DMS153 treated with DMSO at 0.1 percent for 48 hours (cell line): ENCODE data around the gene ACSL1.

Experiments
- DNase-seq: peaks from one replicate; lab custom pipeline; 2025; ENCODE audit not compliant: unreplicated experiment; lab: John Stamatoyannopoulos, UW

ACSL1 gene

DNA sequence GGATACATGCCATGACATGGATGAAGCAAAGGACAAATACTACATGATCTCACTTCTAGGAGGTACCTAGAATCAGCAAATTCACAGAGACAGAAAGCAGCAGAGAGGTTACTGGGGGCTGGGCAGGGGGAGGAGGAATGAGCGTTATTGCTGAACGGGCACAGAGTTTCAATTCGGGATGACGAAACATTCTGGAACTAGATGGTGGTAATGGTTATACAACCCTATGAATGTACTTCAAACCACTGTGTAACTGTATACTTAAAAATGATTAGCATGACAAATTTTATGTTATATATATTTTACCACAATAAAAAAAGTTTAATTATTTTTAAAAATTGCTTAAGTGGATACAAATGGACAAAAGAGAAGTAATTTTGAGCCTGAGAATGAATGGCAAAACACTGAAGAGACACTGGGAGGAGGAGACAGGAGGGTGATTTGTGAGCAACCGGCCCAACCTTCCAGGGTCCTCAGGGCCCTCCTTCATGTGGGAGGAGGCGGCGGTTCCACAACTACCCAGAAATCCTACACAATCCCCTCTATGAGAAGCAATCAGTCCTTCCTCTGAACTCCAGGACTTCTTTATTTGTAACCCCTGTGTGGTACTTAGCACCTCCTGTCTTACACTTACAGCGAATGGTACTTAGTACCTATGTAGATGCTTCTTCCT, 14.1 kb downstream of the ACSL1 start:
- DNase-seq: no peak

DNA sequence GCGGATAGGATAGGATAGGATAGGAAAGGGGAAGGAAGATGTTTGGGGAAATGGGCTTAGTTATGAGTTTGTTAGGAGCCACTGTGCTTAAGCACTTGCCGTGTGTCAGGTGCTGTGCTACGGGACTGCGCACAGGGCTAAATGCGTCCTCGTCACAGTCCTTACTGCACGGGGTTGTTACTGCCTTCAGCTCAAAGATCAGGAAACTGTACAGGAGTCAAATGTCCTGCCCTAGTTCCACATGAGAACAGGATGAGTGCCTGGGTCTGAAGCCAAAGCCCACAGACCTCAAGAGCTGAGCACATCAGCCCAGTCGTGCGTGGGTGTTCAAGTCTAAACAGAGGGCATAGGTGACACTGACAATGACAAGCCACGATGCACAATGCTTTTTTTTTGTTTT, 15.0 kb downstream of the ACSL1 start:
- DNase-seq: no peak

DNA sequence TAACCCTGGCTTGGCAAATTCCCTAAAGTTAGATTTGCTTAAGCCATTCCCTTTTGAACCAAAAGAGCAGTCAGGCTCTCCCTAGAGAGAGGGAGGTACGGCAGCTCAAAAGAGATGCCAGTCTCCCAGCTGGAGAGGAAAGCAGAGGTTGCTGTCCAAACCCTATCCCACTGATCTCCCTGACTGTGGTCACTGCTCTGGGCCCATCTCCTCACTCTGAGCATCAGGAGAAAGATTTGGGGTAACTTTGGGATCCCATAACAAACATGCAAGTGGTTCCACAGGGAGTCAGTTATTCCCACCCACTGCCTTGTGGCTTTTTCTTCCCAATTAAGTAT, 17.1 kb downstream of the ACSL1 start:
- DNase-seq: no peak

DNA sequence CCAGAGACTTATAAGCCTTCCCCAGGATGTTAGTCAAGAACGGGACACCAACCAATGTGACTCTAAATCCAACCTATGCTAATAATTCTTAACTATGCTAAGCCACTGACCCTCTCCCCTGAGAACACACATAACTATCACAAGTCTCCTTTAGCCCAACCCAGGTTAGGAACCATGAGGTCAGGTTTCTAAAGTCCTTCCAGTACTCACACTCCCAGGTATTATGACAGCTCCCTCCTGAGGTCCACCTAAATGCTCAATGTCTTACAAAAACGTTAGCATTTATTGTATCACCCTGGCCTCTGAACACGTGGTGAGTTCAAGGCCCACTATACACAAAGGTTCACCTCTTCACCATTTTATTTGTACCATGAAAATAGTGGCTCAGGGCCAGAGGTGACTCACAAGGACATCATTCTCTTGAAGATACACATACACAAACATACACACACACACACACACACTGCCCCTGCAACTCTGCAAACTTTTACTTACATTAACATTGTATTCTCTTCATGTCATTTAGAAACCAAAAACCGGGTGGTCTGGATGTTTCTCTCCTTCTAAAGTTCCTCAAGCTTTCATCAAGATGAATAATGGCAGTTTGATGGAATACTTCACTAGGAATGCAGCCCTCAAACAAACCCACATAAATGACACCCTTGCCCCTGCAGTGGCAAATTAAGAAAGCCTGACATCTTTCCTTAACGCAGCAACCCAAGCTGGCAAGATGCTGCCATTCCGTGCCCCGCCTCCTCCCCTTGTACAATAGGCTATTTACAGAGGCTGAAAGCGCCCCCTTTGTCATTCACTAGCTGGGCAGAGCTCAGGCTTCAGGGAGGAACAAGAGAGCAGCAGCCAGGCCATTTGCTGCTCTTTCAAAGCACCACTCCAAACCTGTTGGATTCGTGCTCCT, 17.7 kb downstream of the ACSL1 start:
- peak; percentile 60 for DNase-seq

DNA sequence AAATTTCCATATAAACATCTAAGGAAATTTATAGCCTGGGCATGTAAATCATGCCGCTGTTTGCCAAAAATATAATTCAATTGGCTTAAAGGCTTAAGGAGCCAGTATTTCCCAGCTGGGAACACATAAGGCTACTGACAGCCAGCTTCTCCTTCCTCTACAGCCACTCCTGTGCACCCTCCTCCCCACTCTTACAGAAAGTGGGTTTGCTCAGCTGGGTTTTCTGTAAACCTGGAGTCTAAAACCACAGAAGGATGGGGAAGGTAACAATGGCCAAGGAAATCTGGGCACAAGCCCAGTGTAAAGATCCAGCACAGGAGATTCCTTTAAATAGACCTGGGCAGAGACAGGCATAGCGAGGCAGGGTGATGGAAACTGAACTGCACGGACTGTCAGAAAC, 18.5 kb downstream of the ACSL1 start:
- no peak for DNase-seq

GRCh38 chr4:184806711-184807110, 19.1 kb downstream of the ACSL1 start:
- no peak for DNase-seq

GRCh38 chr4:184806229-184806550, 19.6 kb downstream of the ACSL1 start:
- DNase-seq: no peak

DNA sequence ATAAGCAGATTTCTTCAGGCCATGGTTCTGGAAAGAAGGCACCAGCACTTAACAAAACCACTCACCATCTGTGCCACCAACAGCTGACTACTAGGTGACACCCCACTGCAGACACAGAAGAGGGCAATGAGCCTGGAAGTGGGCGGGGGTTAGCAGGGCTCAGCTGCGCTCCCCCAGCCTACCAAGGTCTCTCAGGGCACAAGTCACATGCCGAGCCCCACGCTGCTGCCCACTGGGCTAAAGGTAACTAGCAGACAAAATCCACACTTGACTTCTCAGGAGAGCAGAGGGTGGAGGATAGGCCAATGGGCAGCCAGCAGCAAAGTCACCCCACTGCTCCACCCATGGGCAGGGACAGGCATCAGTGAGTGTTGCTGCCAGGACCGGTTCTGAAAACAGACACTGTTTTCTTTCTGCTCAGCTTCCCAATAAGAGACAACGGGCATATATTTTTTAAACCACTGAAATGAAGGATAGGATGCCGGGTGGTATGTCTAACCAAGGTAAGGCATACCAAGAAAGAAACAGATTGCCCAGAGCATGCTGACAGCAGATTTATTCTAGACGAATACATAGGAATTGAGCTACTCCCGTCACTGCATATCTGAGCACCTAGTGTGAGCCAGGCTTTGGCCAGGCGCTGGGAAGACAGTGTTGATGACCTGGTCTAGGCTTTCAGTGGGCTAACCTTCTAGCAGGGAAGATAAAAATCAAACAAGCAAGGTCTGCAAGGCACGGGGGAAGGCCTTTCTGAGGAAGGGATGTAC, 20.1 kb downstream of the ACSL1 start:
- DNase-seq: no peak

DNA sequence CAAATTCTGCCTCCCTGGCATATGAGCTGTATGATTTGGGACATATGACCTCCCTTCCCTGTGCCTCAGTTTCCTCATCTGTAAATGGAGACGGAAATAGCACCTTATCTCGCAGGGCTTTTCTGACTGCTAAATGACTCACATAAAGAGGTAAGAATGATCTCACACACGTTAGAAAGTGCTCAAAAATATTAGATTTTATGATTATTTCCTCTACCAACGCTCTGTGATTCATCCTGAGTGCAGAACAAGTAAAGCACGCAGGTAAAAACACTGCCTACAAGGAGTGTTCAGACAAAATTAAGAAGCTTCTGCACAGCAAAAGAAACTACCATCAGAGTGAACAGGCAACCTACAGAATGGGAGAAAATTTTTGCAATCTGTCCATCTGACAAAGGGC, 21.1 kb downstream of the ACSL1 start:
- no peak for DNase-seq

- DNase-seq: no peak
Measured at GRCh38 chr4:184803874-184804273, 21.9 kb downstream of the ACSL1 start.

GRCh38 chr4:184803133-184803532, 22.6 kb downstream of the ACSL1 start:
- no peak for DNase-seq

DNA sequence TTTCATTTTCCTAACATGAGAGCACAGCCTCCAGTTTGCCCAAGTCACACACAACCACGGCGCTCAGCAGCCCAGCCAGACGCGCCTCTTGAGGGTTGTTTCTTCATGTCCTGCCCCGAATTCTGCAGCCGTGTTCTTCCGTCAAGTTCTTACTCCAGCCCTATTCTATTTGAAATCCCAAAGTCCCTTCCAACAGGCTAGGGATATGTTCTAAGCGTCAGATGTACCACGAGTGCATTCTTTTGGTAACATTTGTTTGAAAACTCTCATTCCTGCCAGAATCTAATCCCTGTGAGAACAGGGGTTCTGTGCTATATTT, 23.1 kb downstream of the ACSL1 start:
- DNase-seq: no peak

GRCh38 chr4:184801781-184802696, 23.7 kb downstream of the ACSL1 start:
- DNase-seq: no peak

DNA sequence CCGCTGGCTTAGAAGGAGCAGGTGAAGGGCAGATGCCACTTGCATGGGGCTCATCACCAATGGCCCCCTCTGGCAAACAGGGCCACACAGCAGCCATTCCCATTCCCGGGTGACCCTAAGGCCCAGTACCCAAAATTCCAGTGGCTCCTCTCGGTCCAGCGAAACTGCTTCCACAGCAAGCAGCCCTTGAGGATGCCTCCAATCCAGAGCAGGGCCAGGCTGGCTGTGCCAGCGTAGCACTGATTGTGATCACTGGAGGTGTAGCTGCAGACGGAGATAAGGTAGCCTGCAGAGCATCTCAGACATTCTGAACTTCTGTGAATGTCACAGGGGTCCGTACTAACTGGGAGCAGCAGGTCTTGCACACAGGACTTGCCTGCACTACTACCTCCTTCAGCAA, 27.3 kb downstream of the ACSL1 start:
- DNase-seq: no peak

DNA sequence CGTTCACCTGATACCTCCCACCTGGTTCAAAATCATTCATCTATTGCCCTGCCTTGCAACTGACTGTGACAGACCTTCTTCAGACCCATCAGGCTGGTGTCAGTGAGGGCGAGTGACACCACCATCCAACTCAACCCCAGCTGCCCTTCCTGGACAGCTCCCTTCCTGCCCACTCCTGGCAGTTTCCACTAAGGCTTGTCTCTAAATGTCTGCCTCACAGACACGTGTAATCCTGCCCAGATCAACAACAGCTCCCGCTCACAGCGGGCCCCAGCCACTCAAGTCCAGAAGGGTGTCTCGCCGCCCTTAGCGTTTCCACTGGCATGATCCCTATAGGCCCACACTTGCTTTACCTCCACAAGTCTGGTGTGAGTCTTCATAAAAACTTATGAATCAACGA, 28.9 kb downstream of the ACSL1 start:
- no peak for DNase-seq

GRCh38 chr4:184795214-184795844, 30.4 kb downstream of the ACSL1 start:
- no peak for DNase-seq

DNA sequence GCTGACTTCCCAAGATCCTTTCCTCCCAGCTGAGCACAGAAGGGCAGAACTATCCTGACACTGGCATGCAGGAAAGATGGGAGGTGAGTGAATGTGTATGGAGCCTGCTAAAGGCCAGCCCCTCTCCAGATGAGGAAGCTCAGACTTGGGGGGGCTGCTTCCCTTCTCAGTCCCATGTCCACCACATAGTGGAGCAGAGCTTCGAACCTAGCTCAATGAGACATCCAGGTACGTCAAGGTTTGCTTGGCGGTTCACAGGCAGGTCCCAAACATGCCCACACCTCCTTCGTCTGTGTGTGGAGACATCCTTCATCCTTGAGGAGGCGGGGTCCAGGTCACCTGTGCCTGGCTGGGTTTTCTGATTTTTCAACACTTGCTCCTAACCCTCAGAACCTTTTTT, 31.3 kb downstream of the ACSL1 start:
- DNase-seq: no peak

GRCh38 chr4:184793735-184794355, 31.9 kb downstream of the ACSL1 start:
- DNase-seq: no peak

DNA sequence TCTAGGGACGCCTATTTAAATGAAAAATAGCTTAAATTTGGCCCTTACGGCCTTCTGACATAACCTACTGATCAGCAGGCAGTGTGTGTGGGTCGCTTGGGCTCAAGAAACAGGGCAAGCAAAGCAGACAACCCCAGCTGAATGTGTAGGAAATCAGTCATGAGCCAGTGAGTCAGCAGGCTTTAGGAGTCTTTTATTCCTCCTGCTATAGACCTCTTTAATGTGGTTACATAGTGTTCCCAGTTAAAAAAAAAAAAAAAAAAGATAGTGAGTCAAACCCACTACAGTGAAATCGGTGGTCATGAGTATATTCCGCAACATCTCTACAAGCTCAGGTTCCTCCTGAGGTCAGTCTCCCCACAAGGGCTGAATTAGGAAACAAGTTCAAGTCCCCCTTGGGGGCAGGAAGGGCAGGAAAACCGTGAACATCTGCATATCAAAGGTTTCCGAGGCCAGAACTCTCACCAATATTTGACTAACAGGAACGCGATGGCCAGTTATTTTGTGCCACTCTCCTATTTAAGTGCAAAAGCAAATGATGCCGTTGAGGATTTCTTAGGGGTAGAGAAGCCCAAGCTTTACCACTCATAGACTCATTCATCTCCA, 32.7 kb downstream of the ACSL1 start:
- no peak for DNase-seq

- DNase-seq: no peak
Measured at GRCh38 chr4:184792334-184792733, 33.4 kb downstream of the ACSL1 start.
